Measurements from ENCODE around the gene EML4. TPM values are rescaled to one million over a fixed set of nuclear protein-coding genes. Genes with fewer than 3 reads are reported as not detected.

EML4 gene
- total RNA-seq, 1 experiment from 2014 or later = 37.1 TPM

DNA sequence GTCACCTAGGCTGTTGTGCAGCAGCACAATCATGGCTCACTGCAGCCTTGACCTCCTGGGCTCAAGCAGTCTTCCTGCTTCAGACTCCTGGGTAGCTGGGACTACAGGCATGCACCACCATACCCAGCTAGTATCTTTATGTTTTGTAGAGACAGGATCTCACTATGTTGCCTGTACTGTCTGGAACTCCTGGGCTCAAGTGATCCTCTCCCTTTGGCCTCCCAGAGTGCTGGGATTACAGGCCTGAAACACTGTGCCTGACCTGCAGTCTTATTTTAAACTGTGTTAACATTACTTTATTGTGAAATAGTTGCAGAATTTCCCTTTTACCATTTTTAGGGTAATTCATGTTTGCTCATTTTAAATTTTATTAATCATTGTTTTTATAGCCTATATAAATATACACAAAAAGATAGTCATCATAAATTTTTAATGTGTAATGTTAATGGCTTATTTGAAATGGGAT lies 24.6 kb downstream of the EML4 start:
- no peak for DNase-seq (ENCODE audit: low read depth)

DNA sequence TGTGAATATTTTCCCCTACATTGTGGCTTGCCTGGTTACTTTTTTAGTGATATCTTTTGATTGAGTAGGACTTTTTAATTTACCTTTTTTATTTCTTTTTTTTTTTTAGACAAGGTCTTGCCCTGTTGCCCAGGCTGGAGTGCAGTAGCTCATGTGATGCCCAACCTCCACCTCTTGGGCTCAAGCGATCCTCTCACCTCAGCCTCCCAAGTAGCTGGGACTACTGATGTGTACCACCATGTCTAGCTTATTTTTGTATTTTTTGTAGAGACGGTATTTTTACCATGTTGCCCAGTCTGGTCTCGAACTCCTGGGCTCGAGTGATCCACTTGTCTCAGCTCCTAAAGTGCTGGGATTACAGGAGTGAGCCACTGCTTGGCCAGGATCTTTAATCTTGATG lies 25.3 kb downstream of the EML4 start:
- no peak for DNase-seq (ENCODE audit: low read depth)

DNA sequence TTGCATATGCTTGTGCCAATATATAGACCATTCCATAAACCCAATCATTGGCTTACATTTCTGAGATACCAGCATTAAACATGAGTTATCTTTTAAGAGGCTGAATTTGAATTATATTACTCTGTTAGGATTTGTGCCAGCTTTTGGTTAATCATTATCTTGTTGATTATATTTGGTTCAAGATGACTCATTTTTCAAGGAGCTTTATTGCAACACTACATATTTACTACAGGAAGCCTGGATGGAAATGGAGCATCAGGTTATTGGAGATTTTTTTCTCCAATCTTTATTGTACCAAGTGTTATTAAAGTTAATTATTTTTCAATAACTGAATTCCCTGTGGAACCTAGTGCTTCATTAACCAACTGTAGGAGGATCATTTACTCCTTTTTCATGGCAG lies 26.4 kb downstream of the EML4 start:
- DNase-seq (ENCODE audit: low read depth) = peak; percentile 40

DNA sequence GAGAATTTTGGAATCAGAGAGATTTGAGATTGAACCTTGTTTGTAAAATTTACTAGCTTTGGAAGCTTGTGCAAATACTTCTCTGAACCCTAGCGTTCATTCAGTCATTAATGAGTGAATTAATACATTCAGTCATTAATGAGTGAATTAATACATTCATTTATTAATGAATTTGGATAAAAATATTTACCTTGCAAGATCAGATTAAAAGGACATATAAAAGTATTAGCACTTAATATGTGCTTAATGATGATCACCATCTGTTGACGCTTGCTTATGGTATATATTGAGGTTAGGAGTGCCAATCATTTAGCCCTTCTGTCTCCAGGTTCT lies 26.9 kb downstream of the EML4 start:
- no peak for DNase-seq (ENCODE audit: low read depth)

DNA sequence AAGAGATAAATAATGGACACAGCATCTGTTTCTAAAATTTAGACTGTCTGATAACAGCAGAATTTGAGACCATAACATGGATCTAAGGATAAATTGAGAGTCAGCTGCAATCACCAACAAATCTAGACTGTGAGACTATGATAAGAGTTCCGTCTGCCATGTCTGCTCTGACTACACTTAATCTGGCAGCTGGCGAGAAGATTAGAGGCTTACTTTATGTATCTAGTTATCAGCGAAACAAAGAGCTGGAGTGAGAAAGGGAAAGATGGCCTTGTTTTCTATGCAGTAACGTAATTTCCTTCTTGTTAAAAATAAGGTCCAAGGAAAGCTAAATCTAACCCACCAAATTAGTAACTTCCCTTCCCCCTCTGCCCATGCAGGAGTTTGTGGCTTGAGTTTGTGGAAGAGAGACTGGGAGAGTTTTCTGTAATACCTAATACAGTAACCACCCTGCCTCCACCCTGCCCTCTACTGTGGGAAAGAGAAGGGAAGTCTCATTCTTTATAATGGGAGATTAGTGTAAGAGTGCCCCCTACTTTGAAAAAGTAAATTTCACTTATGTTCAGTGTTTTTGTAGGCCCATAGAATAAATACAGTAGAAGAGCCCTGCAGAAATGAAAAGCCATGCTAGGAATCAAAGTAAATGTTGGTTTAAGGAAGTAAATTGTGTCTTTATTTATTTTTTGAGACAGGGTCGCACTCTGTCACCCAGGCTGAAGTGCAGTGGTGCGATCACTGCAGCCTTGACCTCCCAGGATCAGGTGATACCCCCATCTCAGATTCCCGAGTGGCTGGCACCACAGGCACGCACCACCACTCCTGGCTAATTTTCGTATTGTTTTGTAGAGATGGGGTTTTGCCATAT lies 27.5 kb downstream of the EML4 start:
- peak; percentile 63 for DNase-seq (ENCODE audit: low read depth)

DNA sequence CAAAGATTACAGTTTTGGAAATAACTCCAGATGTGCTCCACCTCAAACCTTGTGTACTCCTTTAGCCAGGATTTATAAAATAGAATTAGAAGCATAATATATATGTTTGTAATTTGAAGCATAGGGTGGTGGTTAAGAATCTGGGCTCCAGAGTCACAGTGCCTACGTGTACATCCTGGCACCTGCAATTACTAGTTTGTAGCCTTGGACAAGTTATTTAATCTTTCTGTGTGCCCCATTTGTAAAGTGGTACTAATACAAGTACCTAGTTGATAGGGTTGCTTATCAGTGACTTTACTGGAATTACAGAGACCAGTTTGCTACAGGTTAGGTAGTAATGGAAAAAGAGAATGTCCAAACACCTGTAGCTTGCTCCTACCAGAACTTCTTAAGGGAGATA lies 28.6 kb downstream of the EML4 start:
- DNase-seq (ENCODE audit: low read depth) = no peak

DNA sequence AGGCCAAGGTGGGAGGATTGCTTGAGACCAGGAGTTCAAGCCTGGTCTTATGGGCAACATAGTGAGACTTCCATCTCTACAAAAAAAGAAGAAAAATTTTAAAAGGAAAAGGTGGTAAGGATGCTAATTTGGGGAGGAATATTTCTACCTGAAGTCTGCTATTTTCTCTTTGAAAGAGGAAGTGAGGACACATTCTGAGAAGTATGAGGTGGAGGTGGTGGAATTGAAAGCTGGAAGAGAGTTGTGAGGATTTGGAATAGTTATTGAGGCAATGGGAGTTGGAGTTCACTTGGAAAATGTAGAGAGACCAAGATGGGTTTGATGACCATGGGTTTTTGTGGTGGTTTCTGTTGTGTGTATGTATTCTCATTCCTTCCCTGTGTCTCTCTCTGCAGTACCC lies 29.3 kb downstream of the EML4 start:
- no peak for DNase-seq (ENCODE audit: low read depth)

DNA sequence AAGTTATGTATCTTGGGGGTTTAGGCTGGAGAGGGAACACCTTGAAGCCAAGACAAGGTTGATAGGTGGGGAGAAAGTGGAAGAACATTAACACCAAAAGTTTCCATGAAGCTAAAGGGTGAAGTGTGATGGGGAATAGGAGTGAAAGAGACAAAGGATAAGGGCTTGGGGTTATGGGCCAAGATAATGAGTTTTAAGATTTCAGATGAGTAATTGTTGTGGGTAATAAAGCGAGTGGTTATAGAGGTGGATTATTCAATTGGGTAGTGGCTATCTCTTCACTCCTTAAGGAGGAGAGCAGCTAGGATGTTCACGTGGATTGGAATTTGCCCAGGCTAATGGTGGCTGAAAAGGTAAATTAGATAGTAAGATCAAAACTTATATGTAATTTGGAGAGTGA lies 29.8 kb downstream of the EML4 start:
- DNase-seq (ENCODE audit: low read depth) = no peak

DNA sequence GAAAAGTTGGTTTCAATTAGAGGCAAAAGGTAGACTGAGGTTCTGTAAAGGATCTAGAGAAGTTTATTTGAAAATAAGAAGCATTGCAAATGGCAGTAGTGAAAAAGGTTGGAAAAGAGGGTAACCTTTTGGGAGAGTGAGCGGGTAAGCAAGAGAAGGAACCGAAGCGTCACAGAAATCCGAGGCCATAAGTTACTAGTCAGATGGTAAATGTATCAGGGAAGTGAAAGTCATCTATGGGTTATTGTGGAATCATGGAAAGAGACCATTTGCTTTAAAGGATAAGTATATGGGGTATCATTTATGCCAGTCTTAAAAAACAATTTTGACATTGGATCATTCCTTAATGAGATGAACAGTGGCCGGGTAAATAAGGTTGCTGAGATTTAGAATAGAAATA lies 30.5 kb downstream of the EML4 start:
- DNase-seq (ENCODE audit: low read depth) = no peak

DNA sequence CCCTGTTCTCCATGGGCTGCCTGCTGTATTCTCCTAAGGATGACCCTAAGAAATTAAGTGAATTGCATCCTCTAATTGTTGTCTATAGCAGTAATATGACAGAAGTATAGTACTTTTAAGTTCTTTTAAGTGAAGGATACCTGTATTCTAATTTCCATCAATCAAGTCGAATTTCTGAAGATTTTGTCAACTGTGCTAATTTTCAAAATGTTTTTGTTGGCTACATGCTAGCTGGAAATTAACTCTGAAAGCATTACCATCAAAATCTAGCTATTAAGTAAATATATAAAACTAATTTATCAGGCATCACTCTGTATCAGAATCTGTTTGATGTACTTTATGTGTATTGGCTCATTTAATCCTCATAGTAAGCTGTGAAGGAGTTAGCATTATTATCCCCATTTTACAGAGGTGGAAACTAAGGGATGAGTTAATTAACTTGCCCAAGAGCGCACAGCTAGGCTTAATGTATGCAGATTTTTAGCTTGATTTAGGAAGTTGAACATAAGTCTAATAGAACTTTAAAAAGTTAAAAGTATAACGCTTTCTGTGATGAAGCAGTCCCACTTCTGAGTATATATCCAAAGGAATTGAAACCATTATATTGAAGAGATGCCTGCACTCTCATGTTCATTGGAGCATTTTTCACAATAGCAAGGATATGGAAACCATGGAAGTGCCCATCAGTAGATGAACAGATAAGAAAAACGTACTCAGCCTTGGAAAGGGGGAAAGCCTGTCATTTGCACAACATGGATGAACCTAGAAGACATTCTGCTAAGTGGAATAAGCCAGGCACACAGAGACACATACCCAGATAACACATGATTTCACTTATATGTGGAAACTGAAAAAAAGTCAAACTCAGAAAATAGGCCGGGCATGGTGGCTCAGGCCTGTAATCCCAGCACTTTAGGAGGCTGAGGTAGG lies 32.0 kb downstream of the EML4 start:
- DNase-seq (ENCODE audit: low read depth) = no peak

DNA sequence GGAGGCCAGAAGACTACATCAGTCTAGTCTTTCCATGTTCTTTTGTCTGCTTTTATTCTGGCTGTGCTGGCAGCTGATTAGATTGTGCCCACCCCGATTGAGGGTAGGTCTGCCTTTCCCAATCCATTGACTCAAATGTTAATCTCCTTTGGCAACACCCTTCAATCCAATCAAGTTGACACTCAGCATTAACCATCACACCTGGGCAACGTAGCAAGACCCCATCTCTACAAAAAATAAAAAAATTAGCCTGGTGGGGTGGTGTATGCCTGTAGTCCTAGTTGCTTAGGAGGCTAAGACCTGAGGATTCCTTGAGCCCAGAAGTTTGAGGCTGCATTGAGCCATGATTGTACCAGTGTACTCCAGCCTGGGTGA lies 33.5 kb downstream of the EML4 start:
- DNase-seq (ENCODE audit: low read depth) = no peak

DNA sequence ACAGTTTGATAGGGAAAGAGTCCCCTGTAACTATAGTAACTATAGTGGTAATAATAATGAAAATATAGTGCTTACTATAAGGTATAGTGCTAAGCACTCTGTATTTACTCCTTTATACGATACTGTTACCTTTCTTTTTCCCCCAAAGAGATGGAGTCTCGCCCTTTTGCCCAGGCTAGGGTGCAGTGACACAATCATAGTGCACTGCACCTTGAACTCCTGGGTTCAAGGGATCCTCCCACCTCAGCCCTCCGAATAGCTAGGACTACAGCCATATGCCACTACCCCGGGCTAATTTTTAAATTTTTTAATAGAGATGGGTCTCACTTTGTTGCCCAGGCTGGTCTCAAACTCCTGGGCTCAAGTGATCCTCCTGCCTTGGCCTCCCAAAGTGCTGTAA lies 34.6 kb downstream of the EML4 start:
- no peak for DNase-seq (ENCODE audit: low read depth)

DNA sequence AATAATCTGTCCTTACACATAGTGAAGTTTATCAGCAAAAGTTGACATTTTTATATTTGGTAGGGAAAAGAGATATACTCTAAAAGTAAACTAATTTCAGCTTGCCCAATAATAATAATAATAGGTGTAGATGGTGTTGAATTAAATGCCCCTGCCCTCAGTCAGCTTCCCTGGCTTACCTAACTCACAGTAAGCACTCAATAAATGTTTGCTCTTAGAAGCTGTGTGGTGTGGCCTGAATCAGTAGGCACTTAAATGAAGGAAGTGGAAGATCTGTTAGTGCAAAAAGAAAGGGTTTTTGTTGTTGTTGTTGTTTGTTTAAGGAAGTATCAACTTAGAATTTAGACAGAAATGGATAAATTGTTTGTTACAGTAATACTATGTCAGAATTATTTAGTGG lies 36.2 kb downstream of the EML4 start:
- DNase-seq (ENCODE audit: low read depth) = no peak

DNA sequence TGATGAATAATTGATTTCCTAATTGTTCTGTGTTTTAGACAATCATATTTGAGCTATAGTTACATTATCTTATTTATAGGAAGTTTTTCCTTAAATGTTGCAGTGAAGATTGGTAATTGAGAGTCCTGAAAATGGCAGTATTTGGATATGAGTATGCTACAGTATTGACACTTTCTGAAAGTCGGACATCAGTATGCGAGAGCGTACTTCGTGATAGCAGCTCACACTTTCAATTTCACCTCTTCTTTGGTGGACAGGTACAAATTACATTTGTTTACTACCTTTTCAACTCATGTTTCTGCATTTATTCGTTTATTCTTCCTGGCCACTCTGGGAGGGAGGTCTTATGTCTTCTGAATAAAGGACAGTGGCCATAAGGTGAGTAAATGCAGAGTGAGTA lies 38.7 kb downstream of the EML4 start:
- no peak for DNase-seq (ENCODE audit: low read depth)

DNA sequence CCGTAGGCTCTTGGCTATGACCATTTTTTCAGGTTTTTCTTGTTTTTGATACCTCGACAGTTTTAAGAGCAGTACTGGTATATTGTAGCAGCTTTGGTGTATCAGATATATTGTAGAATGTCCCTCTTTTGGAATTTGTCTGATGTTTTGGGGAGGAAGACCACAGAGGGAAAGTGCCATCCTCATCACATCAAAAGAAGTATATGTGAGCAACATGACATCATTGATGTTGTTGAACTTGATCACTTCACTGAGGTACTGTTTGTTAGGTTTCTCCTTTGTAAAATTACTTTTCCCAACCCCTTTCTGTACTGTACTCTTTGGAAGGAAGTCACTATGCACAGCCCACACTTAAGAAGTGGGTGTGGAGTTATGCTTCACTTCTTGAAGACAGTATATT lies 41.0 kb downstream of the EML4 start:
- no peak for DNase-seq (ENCODE audit: low read depth)

DNA sequence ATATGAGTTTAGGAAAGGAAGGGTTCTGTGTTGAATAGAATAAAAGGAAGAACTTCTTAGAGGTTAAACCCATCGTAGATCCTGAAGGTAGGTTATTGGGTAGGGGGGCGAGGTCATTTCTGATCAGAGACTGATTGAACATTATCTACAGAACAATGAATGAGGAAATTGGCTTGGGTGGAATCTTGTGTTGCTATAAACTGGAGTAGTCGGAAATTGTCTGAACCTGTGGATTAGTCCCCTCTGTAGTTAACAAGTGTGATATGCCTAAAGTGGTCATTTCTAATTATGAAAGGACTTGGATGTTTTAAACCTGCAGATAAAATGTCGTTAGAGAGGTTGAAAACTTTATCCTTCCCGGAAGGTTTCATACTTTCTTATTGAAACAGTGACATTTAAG lies 42.1 kb downstream of the EML4 start:
- DNase-seq (ENCODE audit: low read depth) = no peak

DNA sequence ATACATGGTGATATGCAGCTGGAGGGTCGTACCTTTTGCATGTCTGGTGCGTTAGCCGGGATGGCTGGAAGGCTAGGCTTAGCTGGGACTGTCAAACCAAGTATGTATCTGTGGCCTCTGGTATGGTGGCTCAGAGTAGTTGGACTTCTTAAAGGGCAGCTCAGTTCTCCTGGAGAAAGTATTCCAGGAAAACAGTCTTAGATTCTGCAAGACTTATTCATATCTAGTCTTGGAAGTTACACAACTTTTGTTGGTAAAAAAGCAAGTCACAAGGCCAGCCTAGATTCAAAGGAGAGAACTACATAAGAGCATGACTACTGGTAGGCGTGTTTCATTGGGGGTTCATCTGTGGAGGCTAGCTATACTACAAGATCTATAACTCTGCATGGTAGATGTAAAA lies 45.5 kb downstream of the EML4 start:
- DNase-seq (ENCODE audit: low read depth) = no peak

DNA sequence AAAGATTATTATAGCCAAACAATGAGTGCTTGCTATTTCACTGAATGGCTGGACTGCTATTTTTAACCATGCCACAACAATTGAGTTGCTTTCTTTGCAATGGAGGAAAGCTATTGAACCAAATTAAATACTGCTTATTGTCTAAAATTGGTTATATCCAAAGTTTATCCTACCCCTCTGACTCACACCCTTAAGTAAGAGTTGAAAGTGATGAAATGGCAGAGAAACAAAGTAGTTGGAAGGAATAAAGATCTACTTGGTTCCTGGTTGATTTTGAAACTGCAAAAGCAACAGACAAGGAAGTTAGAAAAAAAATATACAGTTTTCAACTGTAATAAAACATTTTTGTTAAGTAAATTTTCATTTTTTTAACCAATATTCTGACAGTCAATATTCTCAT lies 47.5 kb downstream of the EML4 start:
- no peak for DNase-seq (ENCODE audit: low read depth)

DNA sequence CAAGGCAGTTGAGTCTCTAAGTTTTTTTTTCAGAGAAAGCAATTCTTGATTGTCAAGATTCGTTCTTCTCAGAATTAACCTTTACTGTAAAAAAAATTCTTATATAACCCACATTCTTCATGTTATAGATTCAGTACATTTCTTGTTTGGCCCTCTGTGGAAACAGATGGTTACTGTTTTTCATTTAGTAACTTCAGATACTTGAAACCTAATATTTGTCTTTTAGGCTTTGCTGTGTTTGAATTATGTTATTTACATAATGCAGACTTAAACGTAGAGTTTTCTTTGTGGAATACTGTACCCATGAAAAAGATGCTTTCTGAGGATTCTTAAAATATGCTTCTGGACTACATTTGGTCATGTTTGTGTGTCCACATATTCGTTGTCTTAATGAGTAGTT lies 48.2 kb downstream of the EML4 start:
- DNase-seq (ENCODE audit: low read depth) = no peak

DNA sequence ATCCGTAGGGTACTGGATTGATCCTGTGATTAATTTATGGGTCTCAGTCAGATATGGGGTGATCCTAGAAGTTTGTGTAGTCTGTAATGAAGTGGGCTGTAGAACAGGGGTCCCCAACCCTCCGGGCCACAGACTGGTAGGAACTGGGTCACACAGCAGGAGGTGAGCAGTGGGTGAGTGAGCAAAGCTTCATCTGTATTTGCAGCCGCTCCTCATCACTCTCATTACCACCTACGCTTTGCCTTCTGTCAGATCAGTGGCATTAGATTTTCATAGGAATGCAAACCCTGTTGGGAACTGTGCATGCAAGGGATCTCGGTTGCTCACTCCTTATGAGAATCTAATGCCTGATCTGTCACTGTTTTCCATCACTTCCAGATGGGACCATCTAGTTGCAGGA lies 48.8 kb downstream of the EML4 start:
- no peak for DNase-seq (ENCODE audit: low read depth)

DNA sequence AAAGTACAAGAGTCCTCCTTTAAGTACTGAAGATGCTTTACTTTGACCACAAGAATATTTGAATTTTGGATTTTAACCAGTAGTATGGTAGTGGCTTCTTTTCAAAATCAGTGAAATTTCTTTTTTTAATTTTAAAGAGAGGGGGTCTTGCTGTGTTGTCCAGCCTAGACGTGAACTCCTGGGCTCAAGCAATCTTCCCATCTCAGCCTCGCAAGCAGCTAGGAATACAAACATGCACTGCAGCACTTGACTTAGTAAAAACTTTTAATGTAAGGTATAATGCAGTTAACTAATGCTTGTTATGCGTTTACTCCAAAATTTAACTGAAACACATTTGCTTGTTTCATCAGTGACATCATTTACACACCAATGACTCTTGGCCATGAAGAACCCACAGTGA lies 49.6 kb downstream of the EML4 start:
- no peak for DNase-seq (ENCODE audit: low read depth)

DNA sequence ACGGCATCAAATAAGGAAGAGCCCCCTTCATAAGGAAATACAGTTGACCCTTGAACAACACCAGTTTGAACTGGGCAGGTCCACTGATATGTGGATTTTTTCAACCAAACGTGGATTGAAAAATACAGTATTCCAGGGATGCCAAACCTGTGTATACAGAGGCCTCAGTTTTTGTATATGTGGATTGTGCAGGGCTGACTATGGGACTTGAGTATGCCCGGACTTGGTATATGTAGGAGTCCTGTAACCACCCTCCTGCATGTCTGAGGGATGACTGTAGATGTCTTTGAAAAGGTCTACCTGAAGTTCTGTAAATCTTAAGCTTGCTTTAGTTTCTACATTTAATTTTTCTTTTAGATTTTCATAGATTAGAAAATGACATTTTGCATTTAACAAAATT lies 50.0 kb downstream of the EML4 start:
- DNase-seq (ENCODE audit: low read depth) = no peak

DNA sequence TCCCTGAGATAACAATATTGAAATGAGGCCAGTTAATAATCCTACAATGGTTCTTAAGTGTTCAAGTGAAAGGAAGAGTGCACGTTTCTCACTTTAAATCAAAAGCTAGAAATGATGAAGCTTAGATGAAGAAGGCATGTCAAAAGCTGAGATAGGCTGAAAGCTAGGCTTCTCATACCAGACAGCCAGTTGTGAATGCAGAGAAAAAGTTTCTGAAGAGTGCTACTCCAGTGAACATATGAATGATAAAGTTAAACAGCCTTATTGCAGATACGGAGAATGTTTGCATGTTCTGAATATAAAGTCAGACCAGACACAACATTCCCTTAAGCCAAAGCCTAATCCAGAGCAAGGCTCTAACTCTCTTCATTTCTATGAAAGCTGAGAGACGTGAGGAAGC lies 51.4 kb downstream of the EML4 start:
- no peak for DNase-seq (ENCODE audit: low read depth)

All from RPMI7951 (cell line).